GM10266 (cell line): ENCODE measurements around the gene KCNC2.

Experiments used
- DNase-seq: peaks from one replicate; pipeline ENCODE4 v3.0.0; 2012; ENCODE audit errors: extremely low spot score
- TF ChIP-seq, protein P1 (sequence below): IDR thresholded peaks from 2 replicates; pipeline ENCODE4 v1.5.1; 2012; ENCODE audit warnings: mild to moderate bottlenecking, low read depth; ENCODE audit not compliant: control insufficient read depth, insufficient read depth; ENCODE audit errors: missing control alignments

KCNC2 gene

DNA sequence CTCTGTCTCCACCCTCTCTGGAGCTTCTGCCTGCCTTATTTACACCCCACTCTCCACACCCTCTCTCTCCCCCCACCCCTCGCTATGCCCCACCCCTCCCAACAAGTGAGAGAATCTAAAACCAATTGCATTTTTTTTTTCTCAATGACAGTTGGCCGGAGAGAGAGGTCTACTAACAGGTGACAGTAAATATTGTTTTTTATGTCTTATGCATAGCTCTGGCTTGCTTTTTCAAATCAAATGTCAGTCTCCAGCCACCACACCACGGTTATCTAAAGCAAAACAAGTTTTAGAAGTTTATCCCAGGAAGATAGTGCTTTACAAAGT, at the start of gene KCNC2:
TSS of gene KCNC2 (minus strand) at position 28 of the 327 bp plus-strand sequence.
- DNase-seq, result no peak
- TF ChIP-seq, protein P1, sequence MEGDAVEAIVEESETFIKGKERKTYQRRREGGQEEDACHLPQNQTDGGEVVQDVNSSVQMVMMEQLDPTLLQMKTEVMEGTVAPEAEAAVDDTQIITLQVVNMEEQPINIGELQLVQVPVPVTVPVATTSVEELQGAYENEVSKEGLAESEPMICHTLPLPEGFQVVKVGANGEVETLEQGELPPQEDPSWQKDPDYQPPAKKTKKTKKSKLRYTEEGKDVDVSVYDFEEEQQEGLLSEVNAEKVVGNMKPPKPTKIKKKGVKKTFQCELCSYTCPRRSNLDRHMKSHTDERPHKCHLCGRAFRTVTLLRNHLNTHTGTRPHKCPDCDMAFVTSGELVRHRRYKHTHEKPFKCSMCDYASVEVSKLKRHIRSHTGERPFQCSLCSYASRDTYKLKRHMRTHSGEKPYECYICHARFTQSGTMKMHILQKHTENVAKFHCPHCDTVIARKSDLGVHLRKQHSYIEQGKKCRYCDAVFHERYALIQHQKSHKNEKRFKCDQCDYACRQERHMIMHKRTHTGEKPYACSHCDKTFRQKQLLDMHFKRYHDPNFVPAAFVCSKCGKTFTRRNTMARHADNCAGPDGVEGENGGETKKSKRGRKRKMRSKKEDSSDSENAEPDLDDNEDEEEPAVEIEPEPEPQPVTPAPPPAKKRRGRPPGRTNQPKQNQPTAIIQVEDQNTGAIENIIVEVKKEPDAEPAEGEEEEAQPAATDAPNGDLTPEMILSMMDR, result no peak

DNA sequence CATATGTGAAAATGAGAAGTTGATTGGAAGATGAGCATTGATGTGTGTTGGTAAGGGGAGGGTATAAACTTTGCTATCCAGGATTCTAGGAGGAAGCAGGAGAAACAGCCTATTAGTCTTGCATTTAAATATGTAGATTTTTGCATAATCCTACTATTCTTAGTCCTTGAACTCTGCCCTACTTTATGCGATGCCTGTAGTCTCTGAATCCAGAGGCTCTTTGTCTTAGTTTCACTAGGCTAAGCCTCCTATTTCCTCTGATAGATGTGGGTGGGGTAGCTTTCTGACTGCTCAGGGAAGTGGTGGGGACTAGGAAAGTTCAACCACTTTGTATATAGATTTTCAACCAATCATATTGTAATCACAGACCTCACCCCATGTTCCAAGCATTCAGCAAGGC, 49.5 kb upstream of the KCNC2 start:
- DNase-seq, result no peak
- TF ChIP-seq, protein P1, result no peak

DNA sequence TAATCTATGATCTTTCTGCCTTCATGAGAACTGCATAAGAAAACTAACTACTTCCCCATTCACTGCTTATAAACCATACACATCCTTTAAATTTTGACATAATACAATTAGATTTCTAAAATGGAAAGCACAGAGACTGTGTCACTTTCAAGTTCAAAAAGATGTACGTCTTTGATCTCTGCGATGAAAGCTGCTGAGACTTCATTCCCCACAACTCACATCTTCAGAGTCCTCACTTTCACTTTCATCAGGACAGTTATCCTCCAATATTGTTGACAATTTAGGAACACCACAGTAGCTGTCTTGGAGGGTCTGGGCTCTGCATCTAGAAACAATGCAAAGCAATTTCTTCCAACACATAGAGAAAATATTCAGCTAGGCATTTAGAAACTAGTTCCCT, 47.9 kb upstream of the KCNC2 start:
- DNase-seq, result no peak
- TF ChIP-seq, protein P1, result no peak

DNA sequence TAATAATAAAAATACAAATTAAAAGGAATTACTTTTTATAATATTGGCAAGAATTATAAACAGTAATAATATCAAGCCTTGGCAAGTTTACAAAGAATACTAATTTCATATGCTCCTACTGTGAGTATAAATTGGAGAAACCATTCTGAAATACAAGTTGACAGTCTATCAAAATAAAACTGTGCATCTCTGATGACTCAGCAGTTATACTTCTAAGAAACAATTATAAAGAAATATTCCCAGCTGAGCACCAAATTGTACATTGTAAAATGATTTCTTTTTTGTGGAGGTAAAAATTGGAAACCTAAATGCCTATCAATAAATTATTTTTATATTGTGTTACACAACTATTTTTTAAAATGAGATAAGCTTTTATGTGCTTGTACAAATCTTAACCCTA, 35.5 kb upstream of the KCNC2 start:
- DNase-seq, result no peak
- TF ChIP-seq, protein P1, result no peak

DNA sequence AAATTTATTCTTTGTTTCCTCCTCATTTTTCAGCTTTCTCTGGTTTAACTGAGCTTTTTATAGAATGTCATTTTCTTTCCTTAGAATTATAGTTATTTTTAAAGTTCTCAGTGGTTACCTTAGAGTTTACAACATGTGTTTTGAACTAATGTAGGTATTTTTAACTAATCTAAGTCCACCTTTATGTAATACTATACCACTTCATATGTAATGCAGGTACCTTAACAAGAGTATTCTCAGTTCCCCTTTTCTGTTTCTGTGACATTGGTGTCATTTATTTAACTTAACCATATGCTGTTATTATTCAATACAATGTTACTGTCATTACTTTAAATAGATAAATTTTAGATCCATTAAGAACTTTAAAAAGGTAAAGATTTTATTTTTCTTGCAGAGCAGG, 30.3 kb upstream of the KCNC2 start:
- DNase-seq, result no peak
- TF ChIP-seq, protein P1, result no peak

DNA sequence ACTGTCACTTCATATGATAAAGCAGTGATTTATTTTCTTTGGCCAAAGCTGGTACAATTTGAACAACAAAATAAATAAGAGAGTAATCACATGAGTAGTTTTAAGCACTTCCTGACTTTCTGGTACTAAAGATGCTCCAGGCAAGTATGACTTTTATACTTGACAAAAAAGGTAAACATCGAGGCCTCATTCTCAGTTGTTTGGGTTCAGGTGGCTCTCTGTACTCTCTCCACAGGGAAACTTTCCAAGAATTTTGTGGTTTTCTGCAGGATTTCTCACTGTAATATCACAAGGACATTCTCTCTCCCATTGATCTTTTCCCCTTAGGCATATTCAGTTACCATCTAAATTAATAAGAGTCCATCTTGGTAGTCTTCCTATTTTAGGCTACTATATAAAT, 26.6 kb upstream of the KCNC2 start:
- DNase-seq, result no peak
- TF ChIP-seq, protein P1, result no peak

DNA sequence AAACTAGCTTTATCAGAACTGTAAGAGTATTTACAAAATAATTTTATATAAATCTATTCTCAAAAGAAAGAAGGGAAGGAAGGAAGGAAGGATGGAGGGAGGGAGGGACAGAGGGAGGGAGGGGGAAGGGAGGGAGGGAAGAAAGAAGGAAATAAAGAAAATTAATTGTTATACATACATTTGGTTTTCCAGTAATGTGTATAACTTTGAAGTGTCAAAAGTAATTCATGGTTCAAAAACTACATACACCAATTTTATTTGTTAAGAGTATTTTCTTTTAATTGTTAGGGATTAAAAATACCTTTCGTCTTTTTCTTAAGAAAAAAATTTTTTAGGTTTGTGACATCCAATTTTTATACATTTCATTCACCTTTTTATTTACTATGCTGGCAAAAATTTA, 17.5 kb upstream of the KCNC2 start:
- TF ChIP-seq, protein P1, result no peak
- DNase-seq, result no peak
